Tibial artery (tissue), 4 donors: ENCODE results near the gene MMP3.

Experiments used
- DNase-seq, 2 donors: peaks; one replicate each; pipeline ENCODE4 v3.0.0-alpha.2; 2019
- H3K27ac ChIP-seq, 2 donors: fragments of 200-600 bp; sonication (generic) in 1 of 2; 1 replicate in 1 of 2; 2 replicates in 1 of 2; pipeline ENCODE4 v1.5.1; 2018 to 2019; ENCODE audit warnings: mild to moderate bottlenecking in 1 of 2
- H3K27me3 ChIP-seq, 2 donors: fragments of 200-600 bp; sonication (generic) in 1 of 2; one replicate each; pipeline versions ENCODE4 v1.5.1 to v1.6.0; 2016 to 2019
- H3K36me3 ChIP-seq, 3 donors: fragments of 200-600 bp; sonication (generic) in 2 of 3; one replicate each; pipeline ENCODE4 v1.5.1; 2016 to 2019; ENCODE audit warnings: mild to moderate bottlenecking in 2 of 3
- H3K4me1 ChIP-seq, 4 donors: fragments of 200-600 bp; sonication (generic) in 2 of 4; 1 replicate in 3 of 4; 2 replicates in 1 of 4; pipeline ENCODE4 v1.5.1; 2016 to 2019
- H3K4me3 ChIP-seq, 2 donors: fragments of 200-600 bp; sonication (generic) in 1 of 2; 1 replicate in 1 of 2; 2 replicates in 1 of 2; pipeline ENCODE4 v1.5.1; 2018 to 2019; ENCODE audit warnings: mild to moderate bottlenecking in 2 of 2
- H3K9me3 ChIP-seq, 3 donors: fragments of 200-600 bp; sonication (generic) in 1 of 3; one replicate each; pipeline ENCODE4 v1.5.1; 2016 to 2019
- intact Hi-C: fragments of 100-400 bp; cut with DNase I; formaldehyde crosslinking; loops from one replicate; pipeline ENCODE4 v1.15.0; 2023; ENCODE audit warnings: low total_unique reads
- TF ChIP-seq, protein P1 (sequence below), 2 experiments: fragments of 200-600 bp in 1 of 2; fragments of 450-650 bp in 1 of 2; IDR thresholded peaks; one replicate each; pipeline ENCODE4 v1.5.1; 2017 to 2019; ENCODE audit warnings: antibody characterized with exemption in 2 of 2, mild to moderate bottlenecking in 1 of 2, moderate library complexity in 1 of 2

The MMP3 gene

DNA sequence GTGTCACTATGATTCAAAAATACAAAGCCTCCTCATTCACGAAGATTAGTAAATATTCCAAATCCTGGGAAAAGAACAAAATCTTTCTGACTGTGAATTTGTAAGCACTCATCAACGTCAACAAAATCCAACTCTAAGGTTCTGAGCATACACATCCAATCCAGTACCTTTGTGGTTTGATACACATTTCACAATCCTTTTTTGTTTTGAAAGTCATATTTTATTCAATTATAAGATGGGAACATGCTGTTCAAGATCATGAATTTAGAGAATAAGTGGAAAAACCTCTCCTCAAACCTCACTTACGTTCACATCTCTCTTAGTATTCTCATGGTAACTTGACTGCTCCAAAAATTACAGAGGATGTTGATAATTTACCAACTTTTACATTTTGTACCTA lies 9.6 kb upstream of the MMP3 start:
- intact Hi-C loops = no loop called here
- Histone ChIP-seq H3K4me3 (no peak overlapping the region), H3K36me3 (no peaks in the 10 kb centered on the region), H3K4me1 (no peaks in the 10 kb centered on the region), H3K9me3 (no peaks in the 10 kb centered on the region), H3K27ac (no peak overlapping the region), H3K27me3 (peaks cover 0 to 2% of the 10 kb centered on the region in 2 donors)
- DNase-seq = no peak
- TF ChIP-seq, protein P1, sequence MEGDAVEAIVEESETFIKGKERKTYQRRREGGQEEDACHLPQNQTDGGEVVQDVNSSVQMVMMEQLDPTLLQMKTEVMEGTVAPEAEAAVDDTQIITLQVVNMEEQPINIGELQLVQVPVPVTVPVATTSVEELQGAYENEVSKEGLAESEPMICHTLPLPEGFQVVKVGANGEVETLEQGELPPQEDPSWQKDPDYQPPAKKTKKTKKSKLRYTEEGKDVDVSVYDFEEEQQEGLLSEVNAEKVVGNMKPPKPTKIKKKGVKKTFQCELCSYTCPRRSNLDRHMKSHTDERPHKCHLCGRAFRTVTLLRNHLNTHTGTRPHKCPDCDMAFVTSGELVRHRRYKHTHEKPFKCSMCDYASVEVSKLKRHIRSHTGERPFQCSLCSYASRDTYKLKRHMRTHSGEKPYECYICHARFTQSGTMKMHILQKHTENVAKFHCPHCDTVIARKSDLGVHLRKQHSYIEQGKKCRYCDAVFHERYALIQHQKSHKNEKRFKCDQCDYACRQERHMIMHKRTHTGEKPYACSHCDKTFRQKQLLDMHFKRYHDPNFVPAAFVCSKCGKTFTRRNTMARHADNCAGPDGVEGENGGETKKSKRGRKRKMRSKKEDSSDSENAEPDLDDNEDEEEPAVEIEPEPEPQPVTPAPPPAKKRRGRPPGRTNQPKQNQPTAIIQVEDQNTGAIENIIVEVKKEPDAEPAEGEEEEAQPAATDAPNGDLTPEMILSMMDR (IDR thresholded peaks at IDR 0.05) = no peak

DNA sequence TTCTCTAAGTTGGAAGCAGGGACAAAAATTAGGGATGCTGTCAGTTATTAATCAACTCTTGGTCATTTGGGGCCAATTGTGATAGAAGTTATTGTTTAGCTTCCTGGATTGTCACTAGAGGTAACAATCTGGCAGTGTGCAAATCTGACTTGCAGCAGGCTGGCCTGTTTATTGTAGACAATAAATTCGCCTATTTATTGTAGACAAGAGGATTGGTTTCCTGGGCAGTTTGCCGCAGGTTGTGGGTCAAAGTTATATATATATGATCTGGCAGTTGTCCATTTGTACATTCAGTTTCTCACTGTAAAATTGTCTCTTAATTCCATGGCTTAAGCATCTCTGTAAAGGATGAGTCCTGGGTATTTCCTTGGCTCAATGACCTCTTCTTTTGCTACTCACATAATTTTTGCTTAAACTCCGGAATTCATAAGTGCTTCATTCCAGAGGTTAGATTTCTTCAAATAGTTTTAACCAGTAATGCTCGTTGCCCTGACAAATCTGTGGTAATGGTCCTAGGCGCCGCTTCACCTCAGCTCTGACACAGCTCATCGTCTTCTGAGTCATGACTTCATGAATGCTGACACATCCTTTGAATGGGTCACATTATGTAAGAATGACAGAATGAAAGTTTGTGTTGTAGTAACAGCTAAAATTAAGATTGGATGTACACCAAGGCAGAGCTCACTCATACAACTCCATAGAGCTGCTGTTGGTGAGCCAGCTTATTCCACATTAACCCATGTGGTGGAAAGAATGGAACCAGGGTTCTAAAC lies 7.8 kb upstream of the MMP3 start:
- TF ChIP-seq, protein P1 (IDR thresholded peaks at IDR 0.05) = no peak
- intact Hi-C loops = no loop called here
- Histone ChIP-seq H3K4me1 (no peaks in the 10 kb centered on the region), H3K27me3 (peaks cover 0 to 2% of the 10 kb centered on the region in 2 donors), H3K9me3 (no peaks in the 10 kb centered on the region), H3K4me3 (no peak overlapping the region), H3K27ac (no peak overlapping the region), H3K36me3 (no peaks in the 10 kb centered on the region)
- DNase-seq = no peak

DNA sequence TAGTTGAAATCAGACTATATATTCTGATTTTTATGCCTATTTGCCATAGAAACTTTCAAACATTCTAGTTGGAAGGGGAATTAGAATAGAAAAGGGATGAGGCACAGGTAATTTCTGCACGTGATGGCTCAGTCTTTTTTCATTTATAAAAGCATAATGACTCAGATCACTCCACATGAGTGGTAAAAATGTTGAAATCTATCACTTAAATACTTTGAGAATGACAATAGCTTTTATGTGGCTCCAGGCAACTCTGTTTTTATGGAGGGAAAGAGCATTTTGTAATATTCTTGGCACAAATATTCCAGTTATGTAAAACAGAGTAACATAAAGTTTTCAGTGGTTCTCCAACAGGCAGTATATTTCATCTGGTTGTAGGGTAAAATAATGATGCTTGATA lies 5.9 kb upstream of the MMP3 start:
- DNase-seq = no peak
- no peak overlapping the region for H3K27ac ChIP-seq
- no peaks in the 10 kb centered on the region for H3K4me1 ChIP-seq
- H3K9me3 ChIP-seq = no peaks in the 10 kb centered on the region
- H3K36me3 ChIP-seq = no peaks in the 10 kb centered on the region
- H3K4me3 ChIP-seq = no peak overlapping the region
- intact Hi-C loops = no loop called here
- TF ChIP-seq, protein P1 (IDR thresholded peaks at IDR 0.05) = no peak
- H3K27me3 ChIP-seq = peaks cover 0 to 2% of the 10 kb centered on the region in 2 donors

DNA sequence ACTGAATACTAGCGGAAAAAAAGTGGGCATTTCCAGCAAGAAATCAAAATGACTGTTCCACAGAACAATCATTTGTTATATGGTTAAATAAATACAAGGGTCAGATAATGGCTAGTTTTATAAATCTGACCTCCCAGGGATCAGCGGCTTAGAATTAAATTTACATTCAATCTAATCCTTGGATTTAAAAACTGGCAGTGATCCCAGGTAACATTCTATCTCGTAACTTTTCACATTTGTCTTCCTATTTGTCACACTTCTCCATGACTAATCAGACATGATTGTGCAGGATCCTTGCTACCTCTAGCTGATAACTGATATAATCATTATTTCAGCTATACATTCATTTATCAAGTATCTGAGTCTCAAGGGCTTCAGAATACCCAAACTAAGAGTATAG lies 2.9 kb upstream of the MMP3 start:
- no peaks in the 10 kb centered on the region for H3K4me1 ChIP-seq
- TF ChIP-seq, protein P1 (IDR thresholded peaks at IDR 0.05) = no peak
- H3K27ac ChIP-seq = no peak overlapping the region
- H3K27me3 ChIP-seq = peaks cover 0 to 2% of the 10 kb centered on the region in 2 donors
- no peaks in the 10 kb centered on the region for H3K36me3 ChIP-seq
- no peaks in the 10 kb centered on the region for H3K9me3 ChIP-seq
- no peak overlapping the region for H3K4me3 ChIP-seq
- DNase-seq = no peak
- intact Hi-C loops = no loop called here

DNA sequence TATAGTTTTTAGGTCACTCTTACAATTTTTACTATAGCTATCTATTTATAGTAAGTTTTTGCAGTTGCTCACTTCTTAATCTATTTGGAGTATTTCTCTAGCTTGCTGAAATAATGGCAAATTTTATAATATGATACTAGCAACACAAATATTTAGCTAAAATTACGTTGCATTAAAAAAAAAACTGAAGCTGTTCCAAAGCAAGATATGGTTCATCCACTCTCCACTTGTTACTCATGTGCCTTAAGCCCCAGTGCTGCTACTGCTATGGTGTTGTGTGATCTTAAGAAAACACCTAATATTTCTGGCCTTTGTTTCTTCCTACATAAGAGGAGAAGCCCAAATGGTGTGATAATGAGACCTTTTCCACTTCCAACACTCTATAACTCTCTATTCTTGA lies 479 bp downstream of the MMP3 start:
- Histone ChIP-seq H3K27me3 (no peaks in the 10 kb centered on the region), H3K4me1 (no peaks in the 10 kb centered on the region), H3K27ac (no peak overlapping the region), H3K9me3 (no peaks in the 10 kb centered on the region), H3K36me3 (no peaks in the 10 kb centered on the region), H3K4me3 (no peak overlapping the region)
- DNase-seq = no peak
- intact Hi-C loops = no loop called here
- TF ChIP-seq, protein P1 (IDR thresholded peaks at IDR 0.05) = no peak
